GM18907 (cell line): Measurements from ENCODE around the gene COG4.

Experiments
- ATAC-seq: cut with Tn5 transposase; IDR thresholded peaks from one replicate; pipeline ENCODE4 v1.9.1; 2021; ENCODE audit warnings: mild to moderate bottlenecking, moderate library complexity; ENCODE audit not compliant: unreplicated experiment

The COG4 gene

GRCh38 chr16:70527315-70527996 lies 4.1 kb upstream of the COG4 start:
- ATAC-seq, result no peak

GRCh38 chr16:70526403-70526802 lies 3.0 kb upstream of the COG4 start:
- no peak for ATAC-seq

GRCh38 chr16:70524399-70524825 lies 1.1 kb upstream of the COG4 start:
- ATAC-seq, result peak; percentile 5

- ATAC-seq, result peak; percentile 58
Observed at GRCh38 chr16:70523743-70524398, 517 bp upstream of the COG4 start, which contains the start of gene SF3B3. Gene SF3B3 (plus strand): TSS chr16:70523816. CDS start chr16:70526657, 2,841 bp downstream.

GRCh38 chr16:70522216-70523075 lies 908 bp downstream of the COG4 start:
- ATAC-seq, result no peak

- no peak for ATAC-seq
Observed at GRCh38 chr16:70520612-70521297, 2.6 kb downstream of the COG4 start.

GRCh38 chr16:70512456-70512855 lies 10.9 kb downstream of the COG4 start:
- ATAC-seq, result no peak

GRCh38 chr16:70511833-70512232 lies 11.5 kb downstream of the COG4 start:
- no peak for ATAC-seq

GRCh38 chr16:70510216-70510615 lies 13.1 kb downstream of the COG4 start:
- no peak for ATAC-seq

- ATAC-seq, result no peak
Observed at GRCh38 chr16:70508752-70509151, 14.6 kb downstream of the COG4 start.

- ATAC-seq, result no peak
Observed at GRCh38 chr16:70496513-70496912, 26.8 kb downstream of the COG4 start.

- no peak for ATAC-seq
Observed at GRCh38 chr16:70495425-70496182, 27.8 kb downstream of the COG4 start.

- no peak for ATAC-seq
Observed at GRCh38 chr16:70494777-70495176, 28.6 kb downstream of the COG4 start.

- no peak for ATAC-seq
Observed at GRCh38 chr16:70494202-70494770, 29.1 kb downstream of the COG4 start.

- no peak for ATAC-seq
Observed at GRCh38 chr16:70493802-70494201, 29.6 kb downstream of the COG4 start.

- no peak for ATAC-seq
Observed at GRCh38 chr16:70490261-70490660, 33.1 kb downstream of the COG4 start.

GRCh38 chr16:70484867-70485266 lies 38.5 kb downstream of the COG4 start:
- ATAC-seq, result no peak

GRCh38 chr16:70483426-70483825 lies 39.9 kb downstream of the COG4 start:
- ATAC-seq, result no peak

GRCh38 chr16:70482624-70483023 lies 40.7 kb downstream of the COG4 start:
- no peak for ATAC-seq
